SK-N-MC (cell line): ENCODE measurements around the gene SBNO1.

Source experiments
- DNase-seq: peaks from one replicate; pipeline ENCODE4 v3.0.0-alpha.2; 2011; ENCODE audit warnings: low read depth, low spot score
- H3K27ac ChIP-seq: fragments of 200-600 bp; sonication (generic); 2 replicates; pipeline ENCODE4 v1.5.1; 2016; ENCODE audit warnings: mixed run types
- H3K36me3 ChIP-seq: fragments of 200-600 bp; sonication (generic); 2 replicates; pipeline ENCODE4 v1.6.1; 2017; ENCODE audit warnings: antibody characterized with exemption, low read length, mixed read lengths; ENCODE audit not compliant: insufficient read depth
- H3K4me3 ChIP-seq: fragments of 200-600 bp; sonication (generic); 2 replicates; pipeline ENCODE4 v1.5.1; 2016
- H3K9ac ChIP-seq: fragments of 200-600 bp; sonication (generic); 2 replicates; pipeline ENCODE4 v1.8.0; 2017; ENCODE audit warnings: mixed run types, mixed read lengths; ENCODE audit not compliant: insufficient read length
- H3K9me3 ChIP-seq: fragments of 200-600 bp; sonication (generic); 2 replicates; pipeline ENCODE4 v1.6.1; 2017; ENCODE audit warnings: low read depth, mild to moderate bottlenecking, antibody characterized with exemption, low read length, moderate library complexity, mixed read lengths
- EZH2 ChIP-seq: fragments of 200-600 bp; sonication (generic); IDR thresholded peaks from one replicate; pipeline ENCODE4 v1.6.1; 2017; ENCODE audit warnings: antibody characterized with exemption
- FOXP2 ChIP-seq: optimal IDR thresholded peaks from 2 replicates; pipeline ENCODE3; 2011; ENCODE audit warnings: mild to moderate bottlenecking, moderate library complexity; ENCODE audit not compliant: insufficient read depth; ENCODE audit errors: extremely low read length, control extremely low read depth
- POLR2AphosphoS5 ChIP-seq: IDR thresholded peaks from 2 replicates; pipeline ENCODE4 v1.6.1; 2012; ENCODE audit warnings: mild to moderate bottlenecking, low read depth, low read length, borderline replicate concordance

SBNO1 gene

DNA sequence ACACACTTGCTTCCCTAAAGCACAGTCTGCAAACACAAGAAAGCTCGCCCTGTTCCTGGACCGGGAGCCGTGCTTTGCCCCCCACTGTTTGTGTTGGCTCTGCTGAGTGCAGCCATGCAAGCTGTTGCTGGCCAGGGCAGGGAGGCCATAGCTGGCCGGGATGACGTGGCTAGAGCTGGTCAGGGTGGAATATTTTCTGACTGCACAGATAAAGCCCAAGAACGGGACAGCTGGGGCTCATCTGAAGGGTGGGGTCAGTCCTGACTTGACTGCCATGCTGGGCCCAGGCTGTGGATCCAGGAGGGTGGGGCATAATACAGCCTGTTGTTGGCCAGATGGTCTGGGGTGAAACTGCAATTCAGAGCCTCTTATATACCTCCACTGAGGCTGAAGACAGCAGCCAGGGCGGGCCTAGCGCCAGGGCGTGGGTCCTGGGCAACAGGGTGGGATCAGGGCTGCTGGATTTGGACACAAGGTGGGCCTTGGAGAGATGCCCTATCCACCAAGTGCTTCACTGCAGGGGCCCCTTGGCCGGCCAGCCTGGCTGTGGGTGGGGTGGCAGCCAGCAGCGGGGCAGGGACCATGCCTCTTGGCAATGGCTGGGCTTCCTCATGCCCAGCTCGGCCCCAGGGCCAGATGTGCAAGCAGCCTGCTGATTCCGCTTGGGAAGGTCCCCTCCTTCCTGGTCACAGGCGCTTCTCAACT, 34.1 kb upstream of the SBNO1 start:
- Histone ChIP-seq H3K9ac (no peak overlapping the region), H3K27ac (no peak overlapping the region)

DNA sequence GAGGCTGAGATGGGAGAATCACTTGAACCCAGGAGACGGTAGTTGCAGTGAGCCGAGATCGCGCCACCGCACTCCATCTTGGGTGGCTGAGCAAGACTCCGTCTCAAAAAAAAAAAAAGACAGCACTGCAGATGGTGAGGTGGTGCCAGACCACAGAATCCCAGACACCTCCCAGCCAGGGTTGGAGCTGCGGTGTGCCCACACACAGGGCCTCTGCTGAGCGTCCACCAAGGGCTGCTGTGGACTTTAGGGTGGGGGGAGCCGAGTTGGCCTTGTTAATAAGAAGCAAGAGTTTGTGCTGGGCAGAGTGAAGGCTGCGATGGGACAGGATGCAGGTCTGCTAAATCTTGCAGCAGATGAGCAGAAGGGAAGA, 33.5 kb upstream of the SBNO1 start:
- no peak overlapping the region for H3K4me3 ChIP-seq
- H3K27ac ChIP-seq: no peak overlapping the region
- H3K9me3 ChIP-seq: no peaks in the 10 kb centered on the region
- DNase-seq: no peak
- H3K9ac ChIP-seq: no peak overlapping the region
- H3K36me3 ChIP-seq: peaks cover 75% of the 10 kb centered on the region
- no peak for TF ChIP-seq POLR2AphosphoS5
- no peak for TF ChIP-seq FOXP2
- TF ChIP-seq EZH2: no peak

More for the DNA sequence above, 34.1 kb upstream of the SBNO1 start:
- H3K9me3 ChIP-seq: no peaks in the 10 kb centered on the region
- H3K4me3 ChIP-seq: no peak overlapping the region
- no peak for TF ChIP-seq EZH2
- H3K36me3 ChIP-seq: peaks cover 75% of the 10 kb centered on the region
- DNase-seq: no peak

DNA sequence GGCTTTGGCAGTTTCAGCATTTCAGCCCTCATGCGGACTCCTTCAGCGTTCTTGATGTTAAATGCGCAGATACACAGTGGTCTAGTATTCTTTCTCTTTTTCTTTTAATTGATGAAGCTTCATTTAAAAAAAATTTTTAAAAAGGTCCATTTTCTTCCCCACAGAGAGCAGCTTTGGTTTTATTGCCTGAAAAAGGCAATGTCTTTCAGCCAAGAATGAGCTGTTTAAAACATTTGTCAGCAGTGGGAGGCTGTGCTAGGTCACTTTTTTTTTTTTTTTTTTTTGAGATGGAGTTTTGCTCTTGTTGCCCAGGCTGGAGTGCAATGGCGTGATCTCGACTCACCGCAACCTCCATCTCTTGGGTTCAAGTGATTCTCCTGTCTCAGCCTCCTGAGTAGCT, 32.8 kb upstream of the SBNO1 start:
- Histone ChIP-seq H3K9ac (no peak overlapping the region), H3K27ac (no peak overlapping the region), H3K9me3 (no peaks in the 10 kb centered on the region), H3K36me3 (peaks cover 75% of the 10 kb centered on the region), H3K4me3 (no peak overlapping the region)
- DNase-seq: no peak
- no peak for TF ChIP-seq FOXP2
- no peak for TF ChIP-seq EZH2
- TF ChIP-seq POLR2AphosphoS5: no peak

DNA sequence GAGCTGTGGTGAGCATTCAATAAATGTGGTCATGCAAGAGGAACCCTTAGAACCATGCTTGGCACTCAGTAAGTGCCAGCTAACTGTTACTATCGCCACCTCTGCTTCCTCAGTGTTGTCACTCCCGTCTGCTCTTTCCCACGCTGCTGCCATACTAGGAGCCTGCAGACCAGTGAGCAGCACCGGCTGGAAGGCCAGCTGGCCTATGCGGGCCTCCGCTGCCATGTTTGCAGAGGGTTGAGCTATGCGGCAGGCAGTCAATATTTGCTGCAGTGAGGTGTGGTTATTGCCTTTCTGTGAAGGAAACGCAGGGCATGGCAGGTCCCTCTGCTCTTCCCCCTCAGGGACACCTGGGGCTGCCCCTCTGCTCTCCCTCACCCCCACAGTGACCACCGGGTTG, 32.3 kb upstream of the SBNO1 start:
- H3K27ac ChIP-seq: no peak overlapping the region
- H3K36me3 ChIP-seq: peaks cover 75% of the 10 kb centered on the region
- H3K9me3 ChIP-seq: no peaks in the 10 kb centered on the region
- TF ChIP-seq EZH2: no peak
- no peak for TF ChIP-seq POLR2AphosphoS5
- TF ChIP-seq FOXP2: no peak
- no peak for DNase-seq
- no peak overlapping the region for H3K4me3 ChIP-seq
- H3K9ac ChIP-seq: no peak overlapping the region

DNA sequence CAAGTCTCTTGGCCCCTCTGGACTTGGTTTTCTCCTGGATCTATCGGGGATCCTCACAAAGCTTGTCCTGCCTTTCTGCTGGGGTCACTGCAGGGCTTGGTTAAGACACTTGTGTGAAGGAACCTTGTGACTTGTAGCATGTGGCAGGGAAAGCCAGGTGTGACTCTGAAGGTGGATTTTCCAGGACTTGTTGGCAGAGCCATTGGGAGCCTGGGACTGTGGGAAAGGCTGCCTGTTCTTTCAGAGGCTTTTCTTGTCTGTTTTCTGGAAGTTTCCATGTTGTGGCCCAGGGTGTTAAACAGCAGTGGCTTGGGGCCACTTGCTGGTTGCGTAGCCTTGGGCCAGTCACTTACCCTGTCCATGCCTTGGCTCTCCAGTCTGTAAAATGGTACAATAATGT, 31.9 kb upstream of the SBNO1 start:
- H3K9ac ChIP-seq: no peak overlapping the region
- no peak for DNase-seq
- no peaks in the 10 kb centered on the region for H3K9me3 ChIP-seq
- H3K36me3 ChIP-seq: peaks cover 76% of the 10 kb centered on the region
- no peak for TF ChIP-seq POLR2AphosphoS5
- TF ChIP-seq FOXP2: no peak
- no peak for TF ChIP-seq EZH2
- H3K4me3 ChIP-seq: no peak overlapping the region
- H3K27ac ChIP-seq: no peak overlapping the region

DNA sequence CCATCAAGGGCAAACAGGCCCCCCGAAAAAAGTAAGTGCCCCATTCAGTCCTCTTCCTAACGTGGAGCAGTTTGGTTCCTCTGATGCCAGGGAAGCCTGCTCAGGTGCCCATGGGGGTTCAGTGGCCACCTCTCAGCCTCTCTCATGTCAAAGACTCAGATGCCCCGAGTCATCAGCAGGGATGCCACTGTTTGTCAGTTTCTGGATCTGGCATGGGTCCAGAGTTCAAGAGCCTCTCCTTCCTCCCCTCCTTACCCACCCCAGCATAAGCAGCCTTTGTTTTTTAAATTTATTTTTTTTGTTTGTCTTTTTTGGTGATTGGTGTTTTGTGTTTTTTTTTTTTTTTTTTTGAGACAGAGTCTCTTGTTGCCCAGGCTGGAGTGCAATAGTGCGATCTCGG, 30.6 kb upstream of the SBNO1 start:
- no peak overlapping the region for H3K4me3 ChIP-seq
- TF ChIP-seq EZH2: no peak
- TF ChIP-seq FOXP2: no peak
- TF ChIP-seq POLR2AphosphoS5: no peak

DNA sequence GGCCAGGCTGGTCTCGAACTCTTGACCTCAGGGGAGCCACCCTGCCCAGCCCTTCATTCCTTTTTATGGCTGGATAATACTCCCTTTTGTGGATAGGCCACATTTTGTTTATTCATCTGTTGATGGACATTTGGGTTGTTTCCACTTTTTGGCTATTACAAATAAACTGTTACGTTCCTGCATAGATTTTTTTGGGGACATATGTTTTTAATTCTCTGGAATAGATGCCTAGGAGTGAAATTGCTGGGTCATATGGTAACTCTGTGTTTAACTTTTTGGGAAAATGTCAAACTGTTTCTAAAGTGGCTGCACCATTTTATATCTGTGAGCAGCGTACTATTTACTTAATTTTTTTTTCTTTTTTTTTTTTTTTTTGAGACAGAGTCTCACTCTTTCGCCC, 29.1 kb upstream of the SBNO1 start:
- Histone ChIP-seq H3K36me3 (peaks cover 79% of the 10 kb centered on the region), H3K4me3 (no peak overlapping the region), H3K27ac (no peak overlapping the region), H3K9ac (no peak overlapping the region), H3K9me3 (no peaks in the 10 kb centered on the region)
- TF ChIP-seq POLR2AphosphoS5 (no peak), FOXP2 (no peak), EZH2 (no peak)
- no peak for DNase-seq

More for the DNA sequence above, 30.6 kb upstream of the SBNO1 start:
- Histone ChIP-seq H3K9ac (no peak overlapping the region), H3K36me3 (peaks cover 89% of the 10 kb centered on the region), H3K27ac (no peak overlapping the region), H3K9me3 (no peaks in the 10 kb centered on the region)
- DNase-seq: no peak

DNA sequence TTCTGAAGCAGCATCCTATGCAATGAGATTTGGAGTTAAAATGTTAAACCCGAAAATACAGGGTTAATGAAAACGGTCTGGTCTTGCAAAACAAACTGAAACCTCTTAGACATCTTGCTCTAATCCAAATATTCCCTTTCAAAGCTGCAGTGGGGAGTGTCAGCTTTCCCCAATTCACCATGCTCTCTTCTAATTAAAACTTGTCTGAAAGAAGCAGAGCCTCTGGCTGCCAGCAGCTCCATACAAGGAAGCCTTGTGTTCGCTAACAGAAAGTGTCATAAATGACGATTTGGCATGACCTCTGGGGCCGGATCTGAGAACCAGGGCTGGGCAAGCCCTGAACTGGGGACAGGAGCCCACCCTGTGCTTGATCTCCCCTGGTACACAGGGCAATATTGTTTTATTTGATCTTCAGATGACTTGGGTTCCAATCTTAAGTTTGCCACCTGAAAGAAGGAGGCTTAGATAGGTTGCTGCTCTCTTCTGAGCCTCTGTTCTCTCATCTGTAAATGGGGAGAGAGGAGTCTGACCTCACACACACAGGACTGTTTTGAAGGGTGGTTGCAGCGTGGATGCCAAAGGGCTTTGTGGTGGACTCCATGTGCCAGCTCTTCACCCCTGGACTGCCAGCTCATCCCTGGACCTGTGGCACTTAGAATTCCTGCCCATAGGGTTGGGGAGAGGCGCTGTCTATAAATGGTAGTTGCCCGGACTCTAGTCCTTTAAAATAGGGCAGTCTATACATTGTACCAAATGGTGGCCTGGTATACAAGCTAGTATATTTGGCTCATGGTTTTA, 27.1 kb upstream of the SBNO1 start:
- Histone ChIP-seq H3K27ac (0 out of 2 replicates have a peak overlapping the region, but pooled peaks have one; percentile 13), H3K9ac (no peak overlapping the region), H3K4me3 (no peak overlapping the region), H3K9me3 (no peaks in the 10 kb centered on the region), H3K36me3 (peaks cover 63% of the 10 kb centered on the region)
- no peak for DNase-seq
- TF ChIP-seq FOXP2: no peak
- no peak for TF ChIP-seq EZH2
- no peak for TF ChIP-seq POLR2AphosphoS5
